OCI-LY1 (cell line): ENCODE results near the gene ELL2.

Experiments
- H2AFZ ChIP-seq: fragments of 200-600 bp; sonication (generic), shearing (Covaris generic); 2 replicates; pipeline ENCODE4 v1.6.0; 2014; ENCODE audit warnings: antibody characterized with exemption, mild to moderate bottlenecking, low read length
- H3F3A ChIP-seq: fragments of 200-600 bp; sonication (generic), shearing (Covaris generic); 2 replicates; pipeline ENCODE4 v1.6.0; 2014; ENCODE audit warnings: mild to moderate bottlenecking, antibody characterized with exemption, low read length, moderate library complexity; ENCODE audit not compliant: insufficient read depth
- H3K27ac ChIP-seq: fragments of 200-600 bp; sonication (generic); 2 replicates; pipeline ENCODE4 v1.5.1; 2014; ENCODE audit warnings: low read length, mixed run types, mild to moderate bottlenecking, low read depth; ENCODE audit not compliant: poor library complexity, severe bottlenecking
- H3K27me3 ChIP-seq: fragments of 200-600 bp; sonication (generic); 2 replicates; pipeline ENCODE4 v1.6.0; 2014; ENCODE audit warnings: antibody characterized with exemption, mild to moderate bottlenecking, low read length, moderate library complexity; ENCODE audit not compliant: insufficient read depth
- H3K36me3 ChIP-seq: fragments of 200-600 bp; sonication (generic); 2 replicates; pipeline ENCODE4 v1.6.1; 2014; ENCODE audit warnings: mild to moderate bottlenecking, antibody characterized with exemption, low read length, moderate library complexity, mixed read lengths; ENCODE audit not compliant: insufficient read depth
- H3K4me1 ChIP-seq: fragments of 200-600 bp; sonication (generic); 2 replicates; pipeline ENCODE4 v1.5.1; 2014; ENCODE audit warnings: mild to moderate bottlenecking, low read length, moderate library complexity; ENCODE audit not compliant: insufficient read depth, severe bottlenecking
- H3K4me2 ChIP-seq: fragments of 200-600 bp; sonication (generic), shearing (Covaris generic); 2 replicates; pipeline ENCODE4 v1.6.1; 2014; ENCODE audit warnings: low read length
- H3K4me3 ChIP-seq: fragments of 200-600 bp; sonication (generic); 2 replicates; pipeline ENCODE4 v1.5.1; 2014; ENCODE audit warnings: low read length, low read depth, mild to moderate bottlenecking, mixed read lengths; ENCODE audit not compliant: poor library complexity, severe bottlenecking
- H3K79me2 ChIP-seq: fragments of 200-600 bp; shearing (Covaris generic); 2 replicates; pipeline ENCODE4 v1.6.1; 2016; ENCODE audit warnings: mixed run types, low read length, mixed read lengths; ENCODE audit not compliant: insufficient read depth
- H3K9ac ChIP-seq: fragments of 200-600 bp; sonication (generic), shearing (Covaris generic); 2 replicates; pipeline ENCODE4 v1.6.1; 2014; ENCODE audit warnings: mild to moderate bottlenecking, low read length, mixed read lengths
- H3K9me2 ChIP-seq: fragments of 200-600 bp; sonication (generic), shearing (Covaris generic); 2 replicates; pipeline ENCODE4 v1.6.1; 2014; ENCODE audit warnings: low read depth, mild to moderate bottlenecking, low read length, mixed read lengths
- H3K9me3 ChIP-seq: fragments of 200-600 bp; shearing (Covaris generic); 2 replicates; pipeline ENCODE4 v1.6.1; 2014; ENCODE audit warnings: low read length, mixed read lengths
- H4K20me1 ChIP-seq: fragments of 200-600 bp; sonication (generic), shearing (Covaris generic); 2 replicates; pipeline ENCODE4 v1.6.0; 2016; ENCODE audit warnings: mild to moderate bottlenecking, low read length; ENCODE audit not compliant: insufficient read depth
- CTCF ChIP-seq: fragments of 200-600 bp; sonication (generic), shearing (Covaris generic); IDR thresholded peaks from 2 replicates; pipeline ENCODE4 v1.5.1; 2017; ENCODE audit warnings: mild to moderate bottlenecking, antibody characterized with exemption, low read length, moderate library complexity, mixed read lengths
- EZH2 ChIP-seq: fragments of 200-600 bp; sonication (generic), shearing (Covaris generic); IDR thresholded peaks from 2 replicates; pipeline ENCODE4 v1.8.0; 2017; ENCODE audit warnings: borderline replicate concordance, mixed run types, mild to moderate bottlenecking, antibody characterized with exemption, low read length, moderate library complexity, mixed read lengths

ELL2 gene

GRCh38 chr5:95880081-95880926 is 81.3 kb downstream of the ELL2 start:
- no peak for TF ChIP-seq CTCF
- TF ChIP-seq EZH2, result no peak
- no peaks in the 10 kb centered on the region for H3K27me3 ChIP-seq
- no peak overlapping the region for H3K9ac ChIP-seq
- H3K9me2 ChIP-seq, result no peaks in the 10 kb centered on the region
- no peaks in the 10 kb centered on the region for H3K4me1 ChIP-seq
- H3K79me2 ChIP-seq, result no peaks in the 10 kb centered on the region
- no peaks in the 10 kb centered on the region for H3K36me3 ChIP-seq
- no peaks in the 10 kb centered on the region for H4K20me1 ChIP-seq
- no peak overlapping the region for H2AFZ ChIP-seq
- H3K4me3 ChIP-seq, result no peak overlapping the region
- H3K9me3 ChIP-seq, result no peaks in the 10 kb centered on the region
- no peak overlapping the region for H3K4me2 ChIP-seq
- H3F3A ChIP-seq, result no peaks in the 10 kb centered on the region
- no peak overlapping the region for H3K27ac ChIP-seq

GRCh38 chr5:95879661-95880060 is 82.0 kb downstream of the ELL2 start:
- Histone ChIP-seq H3K27ac (no peak overlapping the region), H3K36me3 (no peaks in the 10 kb centered on the region), H3K9me2 (no peaks in the 10 kb centered on the region), H3K9ac (no peak overlapping the region), H3K4me3 (no peak overlapping the region), H2AFZ (no peak overlapping the region), H4K20me1 (no peaks in the 10 kb centered on the region), H3F3A (no peaks in the 10 kb centered on the region), H3K27me3 (no peaks in the 10 kb centered on the region), H3K4me1 (no peaks in the 10 kb centered on the region), H3K4me2 (no peak overlapping the region), H3K79me2 (no peaks in the 10 kb centered on the region), H3K9me3 (no peaks in the 10 kb centered on the region)
- TF ChIP-seq CTCF (no peak), EZH2 (no peak)

DNA sequence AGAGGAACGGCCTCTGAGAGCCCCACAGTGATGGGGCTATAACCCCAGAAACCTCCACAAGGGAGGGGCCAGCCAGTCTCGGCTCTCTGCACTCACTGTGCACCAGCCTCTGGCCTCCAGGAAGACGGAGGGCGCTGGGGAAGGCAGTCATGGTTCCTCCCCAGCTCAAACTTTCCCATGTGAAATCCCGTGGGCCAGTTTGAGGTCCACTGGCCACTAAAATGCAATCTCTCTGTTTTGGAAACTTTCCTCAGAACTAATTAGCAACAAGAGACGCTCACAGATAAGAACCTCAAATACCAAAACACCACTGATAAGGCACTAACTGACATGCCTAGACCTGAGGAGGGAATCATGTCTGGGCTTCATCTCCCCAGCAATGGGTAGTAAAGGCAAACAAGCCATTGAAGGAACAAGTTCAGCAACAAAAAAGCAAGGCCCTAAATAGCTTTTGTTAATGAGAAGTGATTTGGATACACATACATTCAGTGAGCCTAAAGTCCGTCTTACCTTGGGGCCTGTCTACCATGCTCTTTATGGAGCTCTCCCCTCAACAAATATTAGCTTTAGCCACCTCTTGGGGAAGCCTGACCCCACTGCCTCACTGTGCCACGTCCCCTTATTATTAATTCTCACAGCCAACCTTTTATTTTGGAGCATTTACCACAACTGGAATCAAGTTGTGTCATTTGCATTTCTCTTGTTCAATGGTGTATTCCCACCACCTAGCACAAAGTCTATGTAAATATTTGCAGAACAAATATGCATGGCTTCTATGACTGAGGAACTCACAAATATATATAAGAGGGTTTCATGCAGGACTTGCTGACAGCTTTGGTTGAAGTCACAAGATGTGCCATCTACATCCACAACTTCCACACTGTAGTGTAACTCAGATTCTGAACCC is 83.0 kb downstream of the ELL2 start:
- H3F3A ChIP-seq, result no peaks in the 10 kb centered on the region
- H3K9me2 ChIP-seq, result no peaks in the 10 kb centered on the region

More for the DNA sequence above, 83.0 kb downstream of the ELL2 start:
- no peaks in the 10 kb centered on the region for H3K36me3 ChIP-seq
- H3K4me3 ChIP-seq, result no peak overlapping the region
- no peak overlapping the region for H2AFZ ChIP-seq
- no peaks in the 10 kb centered on the region for H3K79me2 ChIP-seq
- no peak for TF ChIP-seq CTCF
- TF ChIP-seq EZH2, result no peak
- no peak overlapping the region for H3K27ac ChIP-seq
- no peaks in the 10 kb centered on the region for H3K4me1 ChIP-seq
- no peaks in the 10 kb centered on the region for H3K9me3 ChIP-seq
- H4K20me1 ChIP-seq, result no peaks in the 10 kb centered on the region
- H3K27me3 ChIP-seq, result no peaks in the 10 kb centered on the region
- H3K4me2 ChIP-seq, result no peak overlapping the region
- H3K9ac ChIP-seq, result no peak overlapping the region
